SK-N-SH (cell line): Measurements from ENCODE around the gene AGBL3. TPM values are rescaled to one million over a fixed set of nuclear protein-coding genes. Genes with fewer than 3 reads are reported as not detected.

ENCODE experiments used
- CTCF ChIA-PET: fragments of 300-600, 350-600 bp; formaldehyde crosslinking; extraction: SDS; loops from one replicate; lab custom pipeline; 2021; lab: Yijun Ruan, JAX
- POLR2A ChIA-PET: fragments of 350-600 bp; sonication (Branson Sonifier 250); formaldehyde crosslinking; extraction: SDS; loops from one replicate; lab custom pipeline; 2020; ENCODE audit warnings: antibody characterized with exemption, inconsistent platforms; lab: Yijun Ruan, JAX
- DNase-seq: peaks from one replicate; pipeline ENCODE4 v3.0.0; 2012
- H2AFZ ChIP-seq: fragments of 200-600 bp; sonication (generic); 2 replicates; pipeline ENCODE4 v1.8.1; 2016; ENCODE audit warnings: antibody characterized with exemption, mild to moderate bottlenecking, low read depth
- H3F3A ChIP-seq: fragments of 200-600 bp; sonication (generic); replicated peaks from 2 replicates; pipeline ENCODE3; 2016; ENCODE audit warnings: antibody characterized with exemption, mild to moderate bottlenecking; ENCODE audit not compliant: insufficient read depth
- H3K27ac ChIP-seq, 2 experiments: fragments of 200-500 bp in 1 of 2; fragments of 200-600 bp in 1 of 2; sonication (Bioruptor generic) in 1 of 2; sonication (generic), shearing (Covaris generic) in 1 of 2; 2 replicates each; pipeline versions ENCODE4 v1.5.1 to v1.6.1; 2014 to 2016; ENCODE audit warnings: low read depth in 2 of 2, inconsistent platforms in 1 of 2, low read length in 1 of 2, mild to moderate bottlenecking in 1 of 2, mixed read lengths in 1 of 2
- H3K27me3 ChIP-seq: fragments of 200-600 bp; sonication (generic), shearing (Covaris generic); 2 replicates; pipeline ENCODE4 v1.6.1; 2016; ENCODE audit warnings: mixed run types; ENCODE audit not compliant: insufficient read depth
- H3K36me3 ChIP-seq, 2 experiments: fragments of 200-500 bp in 1 of 2; fragments of 200-600 bp in 1 of 2; sonication (Bioruptor generic) in 1 of 2; sonication (generic) in 1 of 2; replicated peaks in 1 of 2; 2 replicates each; pipeline versions ENCODE3 to v1.5.1; 2014 to 2016; ENCODE audit warnings: low read length in 1 of 2, mild to moderate bottlenecking in 1 of 2; ENCODE audit not compliant: insufficient read depth in 2 of 2, control insufficient read depth in 1 of 2
- H3K4me1 ChIP-seq, 2 experiments: fragments of 200-500 bp in 1 of 2; fragments of 200-600 bp in 1 of 2; sonication (Bioruptor generic) in 1 of 2; sonication (generic), shearing (Covaris generic) in 1 of 2; 2 replicates each; pipeline versions ENCODE4 v1.5.1 to v1.6.1; 2014 to 2016; ENCODE audit warnings: low read depth in 1 of 2, low read length in 1 of 2, mixed run types in 1 of 2; ENCODE audit not compliant: insufficient read depth in 2 of 2, control insufficient read depth in 1 of 2
- H3K4me2 ChIP-seq: fragments of 200-600 bp; sonication (generic), shearing (Covaris generic); 2 replicates; pipeline ENCODE4 v1.6.1; 2017; ENCODE audit warnings: mixed run types
- H3K4me3 ChIP-seq, 2 experiments: fragments of 200-500 bp in 1 of 2; fragments of 200-600 bp in 1 of 2; sonication (Bioruptor generic) in 1 of 2; sonication (generic), shearing (Covaris generic) in 1 of 2; 2 replicates each; pipeline versions ENCODE4 v1.5.1 to v1.8.1; 2014 to 2016; ENCODE audit warnings: low read depth in 2 of 2, inconsistent platforms in 1 of 2, low read length in 1 of 2, mild to moderate bottlenecking in 1 of 2, mixed read lengths in 1 of 2, moderate library complexity in 1 of 2
- H3K79me2 ChIP-seq: fragments of 200-600 bp; sonication (generic); 2 replicates; pipeline ENCODE4 v1.8.1; 2017; ENCODE audit warnings: mild to moderate bottlenecking; ENCODE audit not compliant: insufficient read depth
- H3K9ac ChIP-seq: fragments of 200-600 bp; sonication (generic); 2 replicates; pipeline ENCODE4 v1.6.1; 2017; ENCODE audit warnings: mixed run types
- H3K9me2 ChIP-seq: fragments of 200-600 bp; sonication (generic); 2 replicates; pipeline ENCODE4 v1.6.1; 2017; ENCODE audit warnings: mixed run types
- H3K9me3 ChIP-seq: fragments of 200-600 bp; sonication (generic); 2 replicates; pipeline ENCODE4 v1.6.1; 2017; ENCODE audit warnings: mixed run types, mild to moderate bottlenecking, moderate library complexity
- H4K20me1 ChIP-seq: fragments of 200-600 bp; sonication (generic); 2 replicates; pipeline ENCODE4 v1.6.1; 2017; ENCODE audit warnings: mild to moderate bottlenecking, mixed run types; ENCODE audit not compliant: insufficient read depth
- CTCF ChIP-seq: fragments of 200-600 bp; sonication (generic); IDR thresholded peaks from 2 replicates; pipeline ENCODE4 v1.6.1; 2017; ENCODE audit warnings: antibody characterized with exemption, mild to moderate bottlenecking, moderate library complexity
- FOSL2 ChIP-seq: IDR thresholded peaks from 2 replicates; pipeline ENCODE4 v1.4.0; 2012; ENCODE audit warnings: low read depth, mild to moderate bottlenecking, moderate library complexity, borderline replicate concordance
- FOXM1 ChIP-seq: IDR thresholded peaks from 2 replicates; pipeline ENCODE4 v1.4.0; 2012; ENCODE audit warnings: low read depth, mild to moderate bottlenecking
- GATA2 ChIP-seq: sonication (generic); formaldehyde crosslinking; IDR thresholded peaks from 2 replicates; pipeline ENCODE4 v1.5.0; 2020; ENCODE audit warnings: mild to moderate bottlenecking, missing genetic modification reagents
- IRF3 ChIP-seq: fragments of 150-350 bp; IDR thresholded peaks from 2 replicates; pipeline ENCODE4 v1.6.1; 2016; ENCODE audit warnings: mild to moderate bottlenecking, low read depth, low read length
- MEF2A ChIP-seq: IDR thresholded peaks from 2 replicates; pipeline ENCODE4 v1.4.0; 2012; ENCODE audit warnings: low read depth, borderline replicate concordance
- MXI1 ChIP-seq: IDR thresholded peaks from 2 replicates; pipeline ENCODE4 v1.6.1; 2012; ENCODE audit warnings: mild to moderate bottlenecking, low read depth, low read length, improper control_type of control experiment
- NFIC ChIP-seq: IDR thresholded peaks from 2 replicates; pipeline ENCODE4 v1.4.0; 2012; ENCODE audit warnings: borderline replicate concordance
- RAD21 ChIP-seq: IDR thresholded peaks from 2 replicates; pipeline ENCODE4 v1.6.1; 2012; ENCODE audit warnings: mild to moderate bottlenecking, low read length
- RCOR1 ChIP-seq: fragments of 150-350 bp; IDR thresholded peaks from 2 replicates; pipeline ENCODE4 v1.6.1; 2017; ENCODE audit warnings: antibody characterized with exemption, low read length
- REST ChIP-seq: IDR thresholded peaks from 2 replicates; pipeline ENCODE4 v1.6.1; 2012; ENCODE audit warnings: mild to moderate bottlenecking, low read depth, low read length, moderate library complexity
- RFX5 ChIP-seq: IDR thresholded peaks from 2 replicates; pipeline ENCODE4 v1.6.1; 2012; ENCODE audit warnings: mild to moderate bottlenecking, improper control_type of control experiment, low read length
- RXRA ChIP-seq: IDR thresholded peaks from 2 replicates; pipeline ENCODE4 v1.4.0; 2012; ENCODE audit warnings: low read depth, mild to moderate bottlenecking, borderline replicate concordance
- SIN3A ChIP-seq: IDR thresholded peaks from 2 replicates; pipeline ENCODE4 v1.6.1; 2012; ENCODE audit warnings: low read depth, mild to moderate bottlenecking, low read length, moderate library complexity, borderline replicate concordance
- TAF1 ChIP-seq: IDR thresholded peaks from 2 replicates; pipeline ENCODE4 v1.6.1; 2012; ENCODE audit warnings: low read depth, mild to moderate bottlenecking, low read length, moderate library complexity, borderline replicate concordance
- USF2 ChIP-seq: fragments of 150-350 bp; IDR thresholded peaks from 2 replicates; pipeline ENCODE4 v1.6.1; 2017; ENCODE audit warnings: antibody characterized with exemption, low read length, low read depth, borderline replicate concordance
- polyA plus RNA-seq, 3 experiments: library from polyadenylated mRNA; depleted of rRNA; stranded (reverse); fragments of >200 nt; gene quantifications; 2 replicates each; pipeline ENCODE4 v1.2.3, GENCODE V29; 2012
- TF ChIP-seq, protein P1 (sequence below): IDR thresholded peaks from 2 replicates; pipeline ENCODE4 v1.4.0; 2012; ENCODE audit warnings: low read depth, borderline replicate concordance
- TF ChIP-seq, protein P2 (sequence below): IDR thresholded peaks from 2 replicates; pipeline ENCODE4 v1.4.0; 2012; ENCODE audit warnings: low read depth, borderline replicate concordance
- TF ChIP-seq, protein P3 (sequence below): IDR thresholded peaks from 2 replicates; pipeline ENCODE4 v1.4.0; 2012; ENCODE audit warnings: low read depth

AGBL3 gene
- polyA plus RNA-seq, 1 of the 3 experiments (the other 2 are of a cell fraction): 0.35 TPM

DNA sequence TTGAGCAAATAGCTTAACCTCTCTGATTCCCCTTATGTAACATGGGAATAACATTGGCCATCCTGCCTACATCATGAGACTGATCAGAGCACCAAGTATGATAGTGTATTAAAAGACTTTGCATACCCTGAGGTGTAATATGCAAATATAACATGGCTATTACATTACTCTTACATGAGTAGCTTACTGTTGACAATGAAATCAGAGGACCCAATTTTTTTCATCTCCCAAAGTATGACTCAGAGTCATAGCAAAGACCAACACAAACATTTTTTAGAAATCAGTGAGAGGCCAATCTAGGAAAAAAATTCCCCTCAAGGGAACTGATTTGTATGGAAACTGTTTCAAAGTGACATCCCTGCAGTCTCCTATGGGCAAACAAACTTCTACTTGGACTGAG is 114.5 kb downstream of the AGBL3 start (continued):
- TF ChIP-seq CTCF (no peak), GATA2 (CRISPR knock-in tag) (no peak), RFX5 (no peak), FOXM1 (no peak), IRF3 (no peak)
- TF ChIP-seq, protein P1, sequence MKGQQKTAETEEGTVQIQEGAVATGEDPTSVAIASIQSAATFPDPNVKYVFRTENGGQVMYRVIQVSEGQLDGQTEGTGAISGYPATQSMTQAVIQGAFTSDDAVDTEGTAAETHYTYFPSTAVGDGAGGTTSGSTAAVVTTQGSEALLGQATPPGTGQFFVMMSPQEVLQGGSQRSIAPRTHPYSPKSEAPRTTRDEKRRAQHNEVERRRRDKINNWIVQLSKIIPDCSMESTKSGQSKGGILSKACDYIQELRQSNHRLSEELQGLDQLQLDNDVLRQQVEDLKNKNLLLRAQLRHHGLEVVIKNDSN: no peak

- POLR2A ChIA-PET: no interaction called here
- Histone ChIP-seq H3K4me3 (no peak overlapping the region), H4K20me1 (no peaks in the 10 kb centered on the region), H3K27me3 (no peaks in the 10 kb centered on the region), H3K9me3 (no peaks in the 10 kb centered on the region), H3K79me2 (no peaks in the 10 kb centered on the region), H3F3A (no peaks in the 10 kb centered on the region), H3K27ac (no peak overlapping the region), H3K9ac (no peak overlapping the region), H3K36me3 (no peaks in the 10 kb centered on the region), H3K4me1 (no peaks in the 10 kb centered on the region), H2AFZ (no peak overlapping the region), H3K9me2 (0 out of 2 replicates have a peak, but pooled peaks cover 4% of the 10 kb centered on the region), H3K4me2 (no peak overlapping the region)
- no peak for DNase-seq
- CTCF ChIA-PET: no interaction called here
- TF ChIP-seq, protein P2, sequence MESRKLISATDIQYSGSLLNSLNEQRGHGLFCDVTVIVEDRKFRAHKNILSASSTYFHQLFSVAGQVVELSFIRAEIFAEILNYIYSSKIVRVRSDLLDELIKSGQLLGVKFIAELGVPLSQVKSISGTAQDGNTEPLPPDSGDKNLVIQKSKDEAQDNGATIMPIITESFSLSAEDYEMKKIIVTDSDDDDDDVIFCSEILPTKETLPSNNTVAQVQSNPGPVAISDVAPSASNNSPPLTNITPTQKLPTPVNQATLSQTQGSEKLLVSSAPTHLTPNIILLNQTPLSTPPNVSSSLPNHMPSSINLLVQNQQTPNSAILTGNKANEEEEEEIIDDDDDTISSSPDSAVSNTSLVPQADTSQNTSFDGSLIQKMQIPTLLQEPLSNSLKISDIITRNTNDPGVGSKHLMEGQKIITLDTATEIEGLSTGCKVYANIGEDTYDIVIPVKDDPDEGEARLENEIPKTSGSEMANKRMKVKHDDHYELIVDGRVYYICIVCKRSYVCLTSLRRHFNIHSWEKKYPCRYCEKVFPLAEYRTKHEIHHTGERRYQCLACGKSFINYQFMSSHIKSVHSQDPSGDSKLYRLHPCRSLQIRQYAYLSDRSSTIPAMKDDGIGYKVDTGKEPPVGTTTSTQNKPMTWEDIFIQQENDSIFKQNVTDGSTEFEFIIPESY: no peak
- TF ChIP-seq MEF2A (no peak), MXI1 (no peak), NFIC (no peak), RXRA (no peak), USF2 (no peak), TAF1 (no peak), SIN3A (no peak), RAD21 (no peak), REST (no peak), RCOR1 (no peak), RFX5 (no peak), IRF3 (no peak), FOSL2 (no peak)
- TF ChIP-seq, protein P3, sequence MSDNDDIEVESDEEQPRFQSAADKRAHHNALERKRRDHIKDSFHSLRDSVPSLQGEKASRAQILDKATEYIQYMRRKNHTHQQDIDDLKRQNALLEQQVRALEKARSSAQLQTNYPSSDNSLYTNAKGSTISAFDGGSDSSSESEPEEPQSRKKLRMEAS: no peak
Observed at GRCh38 chr7:135102372-135102771, 116.1 kb downstream of the AGBL3 start.
